ENCODE measurements around the gene DYRK1A.

GRCh38 chr21:37365517-37366481 lies 774 bp upstream of the DYRK1A start:
- TF ChIP-seq CTCF (conservative IDR thresholded peaks at IDR 0.05) (no peak), EZH2 (IDR thresholded peaks at IDR 0.05; ENCODE audit: low read depth) (no peak)
